Ishikawa (cell line): Measurements from ENCODE around the gene ZEB2.

Experiments used
- CEBPB ChIP-seq: IDR thresholded peaks from 2 replicates; pipeline ENCODE4 v1.6.1; 2012
- MAX ChIP-seq: IDR thresholded peaks from 2 replicates; pipeline ENCODE4 v1.6.1; 2012
- RAD21 ChIP-seq: IDR thresholded peaks from 2 replicates; pipeline ENCODE4 v1.6.1; 2012; ENCODE audit warnings: low read depth

- TF ChIP-seq MAX (no peak), CEBPB (no peak), RAD21 (no peak)
These were observed 12.3 kb downstream of the ZEB2 start for GRCh38 chr2:144507441-144508171.
